Mesenchymal stem cell (in vitro differentiated cells and primary cell): ENCODE results near the gene PRR4.

ENCODE experiments used
- DNase-seq: peaks from one replicate; pipeline ENCODE4 v3.0.0-alpha.2; 2013
- H2AFZ ChIP-seq: one replicate; pipeline ENCODE4 v1.6.1; 2013; ENCODE audit warnings: low read depth, mild to moderate bottlenecking, control low read depth, inconsistent platforms, low read length, moderate library complexity
- H2AK5ac ChIP-seq: 2 replicates; pipeline ENCODE4 v1.6.1; 2013; ENCODE audit warnings: low read length, moderate library complexity, mild to moderate bottlenecking, inconsistent platforms; ENCODE audit not compliant: severe bottlenecking
- H2BK120ac ChIP-seq: one replicate; pipeline ENCODE4 v1.6.1; 2013; ENCODE audit warnings: low read depth, mild to moderate bottlenecking, inconsistent platforms, low read length, moderate library complexity
- H2BK12ac ChIP-seq, 2 experiments: one replicate each; pipeline ENCODE4 v1.6.1; 2013; ENCODE audit warnings: inconsistent platforms in 2 of 2, low read length in 2 of 2, mild to moderate bottlenecking in 2 of 2, moderate library complexity in 2 of 2, control low read depth in 1 of 2
- H2BK15ac ChIP-seq: one replicate; pipeline ENCODE4 v1.6.1; 2013; ENCODE audit warnings: mild to moderate bottlenecking, low read depth, inconsistent platforms; ENCODE audit not compliant: poor library complexity, severe bottlenecking
- H2BK5ac ChIP-seq: 2 replicates; pipeline ENCODE4 v1.6.1; 2013; ENCODE audit warnings: low read depth, mild to moderate bottlenecking, low read length, control low read depth, inconsistent platforms; ENCODE audit not compliant: poor library complexity, severe bottlenecking
- H3K14ac ChIP-seq, 2 experiments: one replicate each; pipeline ENCODE4 v1.6.1; 2013; ENCODE audit warnings: inconsistent platforms in 2 of 2, low read length in 2 of 2, control low read depth in 1 of 2, mild to moderate bottlenecking in 1 of 2, moderate library complexity in 1 of 2
- H3K18ac ChIP-seq, 2 experiments: one replicate each; pipeline ENCODE4 v1.6.1; 2013; ENCODE audit warnings: inconsistent platforms in 2 of 2, low read length in 2 of 2, control low read depth in 1 of 2, low read depth in 1 of 2, mild to moderate bottlenecking in 1 of 2
- H3K23ac ChIP-seq, 2 experiments: one replicate each; pipeline ENCODE4 v1.6.1; 2013; ENCODE audit warnings: inconsistent platforms in 2 of 2, low read length in 2 of 2, mild to moderate bottlenecking in 2 of 2, moderate library complexity in 2 of 2, control low read depth in 1 of 2
- H3K27ac ChIP-seq: 2 replicates; pipeline ENCODE4 v1.5.1; 2013; ENCODE audit warnings: mild to moderate bottlenecking, moderate library complexity, low read length, control low read depth, inconsistent platforms; ENCODE audit not compliant: poor library complexity, severe bottlenecking
- H3K27me3 ChIP-seq, 2 experiments: 2 replicates each; pipeline versions ENCODE4 v1.6.1 to v1.7.0; 2013; ENCODE audit warnings: low read length in 2 of 2, mild to moderate bottlenecking in 2 of 2, moderate library complexity in 2 of 2, control low read depth in 1 of 2, inconsistent platforms in 1 of 2; ENCODE audit not compliant: control insufficient read depth in 1 of 2, insufficient read depth in 1 of 2
- H3K36me3 ChIP-seq, 2 experiments: 2 replicates each; pipeline versions ENCODE4 v1.6.1 to v1.7.0; 2013; ENCODE audit warnings: low read length in 2 of 2, control low read depth in 1 of 2, inconsistent platforms in 1 of 2, low read depth in 1 of 2, mild to moderate bottlenecking in 1 of 2; ENCODE audit not compliant: insufficient read depth in 2 of 2, control insufficient read depth in 1 of 2
- H3K4ac ChIP-seq, 2 experiments: one replicate each; pipeline ENCODE4 v1.6.1; 2013; ENCODE audit warnings: inconsistent platforms in 2 of 2, low read length in 2 of 2, mild to moderate bottlenecking in 2 of 2, moderate library complexity in 2 of 2, control low read depth in 1 of 2, low read depth in 1 of 2
- H3K4me1 ChIP-seq: 2 replicates; pipeline ENCODE4 v1.6.1; 2013; ENCODE audit warnings: low read depth, low read length, control low read depth; ENCODE audit not compliant: control insufficient read depth, insufficient read depth
- H3K4me2 ChIP-seq: 2 replicates; pipeline ENCODE4 v1.6.1; 2013; ENCODE audit warnings: low read length, mild to moderate bottlenecking, inconsistent platforms; ENCODE audit not compliant: poor library complexity, severe bottlenecking
- H3K4me3 ChIP-seq, 2 experiments: 2 replicates each; pipeline versions ENCODE4 v1.5.1 to v1.7.0; 2013; ENCODE audit warnings: low read length in 2 of 2, mild to moderate bottlenecking in 2 of 2, control low read depth in 1 of 2, low read depth in 1 of 2; ENCODE audit not compliant: insufficient read depth in 1 of 2
- H3K79me1 ChIP-seq: replicated peaks from 2 replicates; pipeline ENCODE4 v1.6.1; 2013; ENCODE audit warnings: mild to moderate bottlenecking, control low read depth, low read length, inconsistent platforms; ENCODE audit not compliant: poor library complexity, severe bottlenecking
- H3K9ac ChIP-seq: 2 replicates; pipeline ENCODE4 v1.7.0; 2013; ENCODE audit warnings: mild to moderate bottlenecking, low read length, moderate library complexity
- H3K9me3 ChIP-seq: 2 replicates; pipeline ENCODE4 v1.7.0; 2013; ENCODE audit warnings: mild to moderate bottlenecking, low read length; ENCODE audit not compliant: control insufficient read depth
- H4K8ac ChIP-seq: one replicate; pipeline ENCODE4 v1.6.1; 2013; ENCODE audit warnings: inconsistent platforms, mild to moderate bottlenecking, low read length, moderate library complexity
- H4K91ac ChIP-seq: one replicate; pipeline ENCODE4 v1.6.1; 2013; ENCODE audit warnings: mild to moderate bottlenecking, low read length, inconsistent platforms
- WGBS: methylation state at CpG from one replicate; pipeline ENCODE4 v1.1.7; 2013; ENCODE audit warnings: mixed read lengths; 5-methylcytosine and 5-hydroxymethylcytosine counted together

Gene PRR4

DNA sequence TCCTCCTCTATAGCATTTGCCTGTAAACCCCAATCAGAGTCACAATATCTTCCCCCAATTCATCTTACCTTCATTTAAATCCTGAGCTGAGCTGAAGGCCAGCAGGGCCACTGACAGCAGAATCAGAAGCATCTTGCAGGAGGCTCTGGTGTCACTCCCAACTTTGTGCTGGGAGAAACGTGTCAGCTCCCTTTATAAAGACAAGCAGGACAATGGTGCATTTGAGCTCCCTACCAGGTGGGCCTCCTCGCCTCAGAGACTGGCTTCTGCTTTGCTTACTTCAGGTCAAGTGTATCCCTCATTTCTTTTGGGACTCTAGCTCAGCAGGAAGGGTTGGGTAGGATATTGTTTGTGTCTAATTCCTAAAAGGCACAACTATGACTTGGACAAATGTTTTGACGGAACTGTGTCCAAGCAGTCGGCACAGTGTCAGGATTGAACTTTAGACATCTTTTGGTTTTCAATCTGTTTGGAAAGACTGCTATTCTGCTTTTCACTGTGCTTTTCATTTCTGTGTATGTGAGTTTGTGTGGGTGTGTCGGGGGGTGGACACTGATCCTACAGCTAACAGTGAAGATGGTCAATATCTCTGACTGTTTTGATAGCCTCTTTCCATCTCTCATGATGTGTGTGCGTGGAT is 34.9 kb upstream of the PRR4 start, which contains the start of gene PRH1:
Gene PRH1 (minus strand): TSS at position 170 of the 640 bp plus-strand sequence. CDS start 38 bp downstream, at position 132.
- 91% methylated on average over 6 of the region's 6 CpGs for WGBS
- no peak within 1 kb of the TSS for H2BK12ac ChIP-seq
- no peaks in the 10 kb centered on the region for H3K4me1 ChIP-seq
- H4K8ac ChIP-seq: no peak within 1 kb of the TSS
- no peak for DNase-seq
- no peak within 1 kb of the TSS for H3K14ac ChIP-seq
- H3K4me3 ChIP-seq: no peak within 1 kb of the TSS
- H3K27ac ChIP-seq: no peak within 1 kb of the TSS
- no peak within 1 kb of the TSS for H4K91ac ChIP-seq
- no peak within 1 kb of the TSS for H2AFZ ChIP-seq
- H3K4me2 ChIP-seq: no peak within 1 kb of the TSS
- H3K4ac ChIP-seq: no peak within 1 kb of the TSS
- no peak within 1 kb of the TSS for H3K18ac ChIP-seq
- no peaks in the 10 kb centered on the region for H3K9me3 ChIP-seq
- H3K79me1 ChIP-seq: no peaks in the 10 kb centered on the region
- H3K9ac ChIP-seq: no peak within 1 kb of the TSS
- no peak within 1 kb of the TSS for H2BK120ac ChIP-seq
- peaks cover 0 to 5% of the 10 kb centered on the region in 2 experiments for H3K36me3 ChIP-seq
- no peak within 1 kb of the TSS for H2AK5ac ChIP-seq
- H2BK5ac ChIP-seq: no peak within 1 kb of the TSS
- no peaks in the 10 kb centered on the region for H3K27me3 ChIP-seq
- no peak within 1 kb of the TSS for H3K23ac ChIP-seq
- no peak within 1 kb of the TSS for H2BK15ac ChIP-seq

DNA sequence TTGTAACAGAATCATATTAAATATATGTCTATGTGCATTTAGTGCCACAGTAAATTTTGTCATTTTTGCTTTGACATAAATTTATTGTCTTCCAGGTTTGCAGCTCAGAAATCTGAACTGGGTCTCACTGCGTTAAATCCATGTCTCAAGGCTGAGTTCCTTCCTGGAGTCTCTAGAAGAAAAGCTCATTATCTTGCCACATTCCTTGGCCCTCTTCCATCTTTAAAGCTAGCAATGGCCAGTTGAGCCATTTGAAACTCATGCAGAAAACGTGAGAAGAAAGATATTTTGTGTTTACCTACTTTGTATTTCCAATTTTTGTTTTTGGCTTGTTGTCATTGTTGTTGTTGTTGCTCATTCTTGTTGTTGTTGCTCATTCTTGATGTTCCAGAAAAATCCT is 24.1 kb upstream of the PRR4 start:
- no peak for DNase-seq
- peaks cover 3% of the 10 kb centered on the region for H3K9me3 ChIP-seq
- peaks cover 3 to 22% of the 10 kb centered on the region in 2 experiments for H3K36me3 ChIP-seq
- H4K8ac ChIP-seq: no peak overlapping the region
- H2AFZ ChIP-seq: no peak overlapping the region
- H2BK15ac ChIP-seq: no peak overlapping the region
- H3K14ac ChIP-seq: no peak overlapping the region
- H3K79me1 ChIP-seq: peaks cover under 1% of the 10 kb centered on the region
- no peak overlapping the region for H2BK12ac ChIP-seq
- no peaks in the 10 kb centered on the region for H3K27me3 ChIP-seq
- H3K18ac ChIP-seq: no peak overlapping the region
- no peaks in the 10 kb centered on the region for H3K4me1 ChIP-seq
- H3K4ac ChIP-seq: no peak overlapping the region
- H3K23ac ChIP-seq: no peak overlapping the region
- no peak overlapping the region for H3K4me3 ChIP-seq
- no peak overlapping the region for H3K27ac ChIP-seq
- H2AK5ac ChIP-seq: no peak overlapping the region
- H3K4me2 ChIP-seq: no peak overlapping the region
- no peak overlapping the region for H4K91ac ChIP-seq
- H3K9ac ChIP-seq: no peak overlapping the region
- 91% methylated on average over 2 of the region's 2 CpGs for WGBS
- H2BK5ac ChIP-seq: no peak overlapping the region
- H2BK120ac ChIP-seq: no peak overlapping the region

GRCh38 chr12:10867381-10867780 is 18.1 kb upstream of the PRR4 start:
- H2BK5ac ChIP-seq: no peak overlapping the region
- peaks cover 9% of the 10 kb centered on the region for H3K79me1 ChIP-seq
- H3K4me1 ChIP-seq: peaks cover 2% of the 10 kb centered on the region
- H2AK5ac ChIP-seq: no peak overlapping the region
- no peak overlapping the region for H3K4ac ChIP-seq
- no peak overlapping the region for H3K4me2 ChIP-seq
- H3K9ac ChIP-seq: no peak overlapping the region
- H2BK120ac ChIP-seq: no peak overlapping the region
- no peak overlapping the region for H4K91ac ChIP-seq
- no peak overlapping the region for H4K8ac ChIP-seq
- H3K4me3 ChIP-seq: no peak overlapping the region
- H3K27me3 ChIP-seq: no peaks in the 10 kb centered on the region
- no peak overlapping the region for H2AFZ ChIP-seq
- H2BK12ac ChIP-seq: no peak overlapping the region
- no peak overlapping the region for H3K23ac ChIP-seq
- 63% methylated on average over 2 of the region's 2 CpGs for WGBS
- no peak overlapping the region for H2BK15ac ChIP-seq
- H3K14ac ChIP-seq: no peak overlapping the region
- H3K36me3 ChIP-seq: no peaks in the 10 kb centered on the region
- H3K18ac ChIP-seq: no peak overlapping the region
- H3K9me3 ChIP-seq: peaks cover 6% of the 10 kb centered on the region
- no peak for DNase-seq
- H3K27ac ChIP-seq: no peak overlapping the region

DNA sequence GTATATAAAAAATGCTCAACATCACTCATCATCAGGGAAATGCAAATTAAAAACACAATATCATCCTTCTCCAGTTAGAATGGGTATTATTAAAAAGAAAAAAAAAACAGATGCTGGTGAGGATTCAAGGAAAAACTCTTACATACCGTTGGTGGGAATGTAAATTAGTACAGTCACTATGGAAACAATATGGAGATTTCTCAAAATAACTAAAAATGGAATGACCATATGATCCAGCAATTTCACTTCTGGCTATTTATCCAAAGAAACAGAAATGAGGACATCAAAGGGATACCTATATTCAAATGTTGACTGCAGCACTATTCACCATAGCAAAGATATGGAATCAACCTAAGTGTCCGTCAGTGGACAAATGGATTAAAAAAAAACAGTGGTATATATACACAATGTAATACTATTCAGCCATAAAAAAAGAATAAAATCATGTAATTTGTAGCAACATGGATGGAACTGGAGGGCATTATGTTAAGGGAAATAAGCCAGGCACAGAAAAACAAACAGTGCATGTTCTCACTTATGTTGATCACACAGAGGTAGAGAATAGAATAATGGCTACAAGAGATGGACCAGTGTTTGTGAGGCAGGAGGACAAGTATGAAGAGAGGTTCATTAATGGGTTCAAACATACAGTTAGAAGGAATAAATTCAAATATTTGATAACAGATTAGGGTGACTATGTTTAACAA is 14.4 kb upstream of the PRR4 start:
- Histone ChIP-seq H2AFZ (no peak overlapping the region), H3K79me1 (peaks cover 17% of the 10 kb centered on the region), H3K27ac (no peak overlapping the region), H3K4me3 (no peak overlapping the region), H2BK5ac (no peak overlapping the region), H3K9ac (no peak overlapping the region), H3K36me3 (peaks cover 3 to 6% of the 10 kb centered on the region in 2 experiments), H2BK15ac (no peak overlapping the region), H3K4ac (no peak overlapping the region), H3K23ac (no peak overlapping the region), H4K91ac (no peak overlapping the region), H4K8ac (no peak overlapping the region), H2AK5ac (no peak overlapping the region), H3K18ac (no peak overlapping the region), H2BK12ac (no peak overlapping the region), H2BK120ac (no peak overlapping the region), H3K14ac (no peak overlapping the region), H3K9me3 (peaks cover 9% of the 10 kb centered on the region), H3K4me2 (no peak overlapping the region), H3K27me3 (no peaks in the 10 kb centered on the region), H3K4me1 (peaks cover 2% of the 10 kb centered on the region)
- 83% methylated on average over 1 of the region's 2 CpGs for WGBS
- DNase-seq: no peak
